Omental fat pad (tissue), 4 donors: ENCODE results near the gene CFAP52. TPM values are rescaled to one million over a fixed set of nuclear protein-coding genes. Genes with fewer than 3 reads are reported as not detected.
"Not testable (repeated sequence)": the region's sequence is repeated elsewhere in the genome, so short reads cannot be mapped to it uniquely, and the experiment has no call there.

Source experiments
- ATAC-seq: fragments of 150-250 bp; one replicate; pipeline ENCODE4 v1.9.1; 2016; ENCODE audit warnings: mild to moderate bottlenecking, moderate library complexity; ENCODE audit not compliant: low FRiP score
- DNase-seq: peaks from one replicate; pipeline ENCODE4 v3.0.0-alpha.2; 2019; ENCODE audit warnings: low spot score
- total RNA-seq, 4 donors: library from RNA; depleted of rRNA; stranded (reverse); fragments of >200 nt; gene quantifications; one replicate each; pipeline ENCODE4 v1.1.0, GENCODE V29; 2016
- TF ChIP-seq, protein P1 (sequence below), 3 donors: fragments of 450-650 bp; IDR thresholded peaks; one replicate each; pipeline ENCODE4 v1.5.1; 2016 to 2017; ENCODE audit warnings: antibody characterized with exemption in 3 of 3, mild to moderate bottlenecking in 3 of 3, moderate library complexity in 2 of 3

Gene CFAP52
- total RNA-seq, 4 donors from 2014 or later: 0.19 TPM; not detected in 3

DNA sequence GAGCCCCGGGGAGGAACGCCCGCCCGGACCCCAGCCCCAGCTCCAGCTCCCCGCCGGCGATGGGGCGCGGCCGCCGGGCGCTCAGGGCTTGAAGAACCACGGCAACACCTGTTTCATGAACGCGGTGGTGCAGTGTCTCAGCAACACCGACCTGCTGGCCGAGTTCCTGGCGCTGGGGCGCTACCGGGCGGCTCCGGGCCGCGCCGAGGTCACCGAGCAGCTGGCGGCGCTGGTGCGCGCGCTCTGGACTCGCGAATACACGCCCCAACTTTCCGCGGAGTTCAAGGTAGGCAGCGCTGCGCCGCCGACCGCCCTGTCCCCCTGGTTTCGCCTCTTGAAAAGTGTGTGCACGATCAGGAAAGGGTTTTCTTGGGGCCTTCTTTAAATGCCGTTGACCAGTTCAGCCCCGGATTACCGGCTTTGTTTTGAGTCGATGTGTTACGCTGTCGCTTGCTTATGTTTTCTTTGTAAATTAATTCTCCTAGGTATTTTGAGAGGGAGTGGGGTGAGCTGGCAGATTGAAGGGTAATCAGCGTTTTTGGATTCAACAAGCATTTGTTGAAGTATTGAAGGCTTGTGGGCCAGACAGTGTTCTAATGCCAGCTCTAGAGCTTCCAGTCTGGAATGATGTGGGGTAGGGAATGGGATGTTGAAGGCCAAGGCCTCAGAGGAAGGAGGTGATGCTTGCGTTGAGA lies 69.6 kb downstream of the CFAP52 start:
- peak; percentile 48 for ATAC-seq
- TF ChIP-seq, protein P1, sequence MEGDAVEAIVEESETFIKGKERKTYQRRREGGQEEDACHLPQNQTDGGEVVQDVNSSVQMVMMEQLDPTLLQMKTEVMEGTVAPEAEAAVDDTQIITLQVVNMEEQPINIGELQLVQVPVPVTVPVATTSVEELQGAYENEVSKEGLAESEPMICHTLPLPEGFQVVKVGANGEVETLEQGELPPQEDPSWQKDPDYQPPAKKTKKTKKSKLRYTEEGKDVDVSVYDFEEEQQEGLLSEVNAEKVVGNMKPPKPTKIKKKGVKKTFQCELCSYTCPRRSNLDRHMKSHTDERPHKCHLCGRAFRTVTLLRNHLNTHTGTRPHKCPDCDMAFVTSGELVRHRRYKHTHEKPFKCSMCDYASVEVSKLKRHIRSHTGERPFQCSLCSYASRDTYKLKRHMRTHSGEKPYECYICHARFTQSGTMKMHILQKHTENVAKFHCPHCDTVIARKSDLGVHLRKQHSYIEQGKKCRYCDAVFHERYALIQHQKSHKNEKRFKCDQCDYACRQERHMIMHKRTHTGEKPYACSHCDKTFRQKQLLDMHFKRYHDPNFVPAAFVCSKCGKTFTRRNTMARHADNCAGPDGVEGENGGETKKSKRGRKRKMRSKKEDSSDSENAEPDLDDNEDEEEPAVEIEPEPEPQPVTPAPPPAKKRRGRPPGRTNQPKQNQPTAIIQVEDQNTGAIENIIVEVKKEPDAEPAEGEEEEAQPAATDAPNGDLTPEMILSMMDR (IDR thresholded peaks at IDR 0.05): no peak
- DNase-seq: no peak

DNA sequence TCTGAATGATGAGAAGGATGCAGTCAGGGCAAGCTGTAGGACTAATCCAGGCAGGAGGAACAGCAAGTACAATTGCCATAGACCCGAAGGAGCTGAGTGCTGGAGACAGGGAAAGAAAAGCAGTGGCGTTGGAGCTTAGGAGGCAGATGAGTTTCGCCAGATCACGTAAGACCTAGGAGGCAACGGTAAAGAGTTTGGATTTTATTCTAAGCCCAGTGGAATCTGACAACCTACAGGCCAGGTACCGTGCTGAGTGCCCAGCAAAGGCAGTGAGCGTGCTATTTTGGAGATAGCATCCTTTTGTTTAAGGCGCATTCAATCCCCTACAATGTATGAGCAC lies 70.1 kb downstream of the CFAP52 start:
- TF ChIP-seq, protein P1 (IDR thresholded peaks at IDR 0.05): no peak
- no peak for DNase-seq
- ATAC-seq: no peak

DNA sequence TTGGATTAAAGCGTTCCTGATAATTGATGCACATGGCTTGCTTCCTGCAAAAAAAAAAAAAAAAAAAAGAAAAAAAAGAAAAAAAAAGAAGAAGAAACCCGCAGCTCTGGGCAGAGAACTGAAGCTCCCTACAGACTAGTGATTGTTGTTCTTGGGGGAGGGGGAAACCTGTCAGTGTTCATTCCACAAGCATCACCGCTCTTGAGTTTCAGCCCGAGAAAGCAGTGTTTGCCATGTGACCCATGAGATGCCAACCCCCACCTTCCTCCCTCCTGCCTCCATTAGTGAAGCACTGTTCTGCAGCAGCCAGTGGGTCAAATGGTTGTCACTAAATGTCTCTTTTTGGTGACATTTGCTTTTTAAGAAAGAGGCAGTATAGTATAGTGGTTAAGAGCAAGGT lies 70.6 kb downstream of the CFAP52 start:
- no peak for ATAC-seq
- no peak for DNase-seq

DNA sequence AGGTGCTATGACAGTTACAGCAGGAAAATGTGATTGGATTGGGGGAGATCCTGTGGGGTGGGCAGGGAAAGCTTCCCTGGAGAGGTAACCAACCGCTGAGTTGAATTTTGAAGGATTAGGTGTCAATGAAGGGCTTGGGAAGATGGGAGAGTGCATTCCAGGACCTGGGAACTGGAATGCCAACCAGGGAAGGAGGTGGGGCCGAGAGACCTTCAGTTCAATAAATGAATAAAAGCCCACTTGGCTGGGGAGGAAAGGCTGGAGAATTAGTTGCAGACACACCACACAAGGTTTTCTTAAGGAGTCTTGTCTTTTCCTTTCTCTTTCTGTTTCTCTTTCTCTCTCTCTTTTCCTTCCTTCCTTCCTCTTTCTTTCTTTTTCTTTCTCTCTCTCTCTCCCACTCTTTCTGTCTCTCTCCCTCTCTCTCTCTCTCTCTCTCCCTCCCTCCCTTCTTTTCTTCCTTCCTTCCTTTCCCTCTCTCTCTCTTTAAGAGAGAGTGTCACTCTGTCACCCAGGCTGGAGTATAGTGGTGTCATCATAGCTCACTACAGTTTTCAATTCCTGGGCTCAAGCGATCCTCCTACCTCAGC lies 72.2 kb downstream of the CFAP52 start:
- TF ChIP-seq, protein P1 (IDR thresholded peaks at IDR 0.05): no peak
- DNase-seq: no peak

More for the DNA sequence above, 70.6 kb downstream of the CFAP52 start:
- TF ChIP-seq, protein P1 (IDR thresholded peaks at IDR 0.05): no peak

DNA sequence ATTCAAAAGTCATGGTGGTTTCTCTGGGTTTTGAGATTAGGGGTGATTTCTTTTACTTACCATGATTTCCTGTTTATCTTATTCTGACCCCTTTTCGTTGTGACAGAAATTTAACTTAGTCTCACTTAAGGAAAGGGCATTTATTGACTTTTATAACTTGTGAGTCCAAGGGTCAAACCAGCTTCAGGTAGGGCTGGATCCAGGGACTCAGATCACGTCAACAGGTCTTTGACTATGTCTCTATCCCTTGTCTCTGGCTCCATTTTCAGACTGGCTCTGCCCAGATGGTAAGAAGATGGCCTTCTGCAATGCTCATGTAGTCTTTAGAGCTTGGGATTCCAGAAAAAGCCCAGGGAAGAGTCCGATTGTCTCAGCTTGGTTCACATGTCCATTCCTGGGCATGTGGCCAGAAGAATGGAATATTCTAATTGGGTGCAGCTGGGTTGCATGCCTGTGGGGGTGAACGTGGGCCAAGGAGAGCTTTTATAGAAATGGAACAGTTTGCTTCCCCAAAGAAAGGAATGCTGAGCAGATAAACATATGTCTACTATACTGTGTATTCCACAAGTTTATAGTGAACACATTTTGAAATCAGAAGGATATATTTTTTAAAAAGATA lies 82.3 kb downstream of the CFAP52 start:
- DNase-seq: no peak
- no peak for ATAC-seq
- TF ChIP-seq, protein P1 (IDR thresholded peaks at IDR 0.05): no peak

More for the DNA sequence above, 72.2 kb downstream of the CFAP52 start:
- no peak for ATAC-seq

DNA sequence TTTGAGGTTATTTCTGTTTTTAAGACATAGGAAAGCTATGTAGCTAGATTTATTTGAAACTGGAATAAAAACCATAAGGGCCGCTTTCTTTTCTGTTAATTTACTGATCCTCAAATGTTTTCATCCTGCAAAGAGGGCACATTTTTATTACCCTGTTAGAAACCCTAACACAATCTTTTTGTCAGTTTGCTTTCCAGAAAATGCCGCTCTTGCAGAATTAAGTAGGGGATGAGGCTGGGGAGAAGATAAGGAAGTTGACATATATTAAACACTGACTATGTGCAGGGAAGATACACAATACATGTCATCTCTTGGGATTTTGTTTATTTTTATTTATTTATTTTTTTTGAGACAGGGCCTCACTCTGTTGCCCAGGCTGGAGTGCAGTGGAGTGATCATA lies 84.6 kb downstream of the CFAP52 start:
- DNase-seq: no peak
- no peak for ATAC-seq
- TF ChIP-seq, protein P1 (IDR thresholded peaks at IDR 0.05): no peak

DNA sequence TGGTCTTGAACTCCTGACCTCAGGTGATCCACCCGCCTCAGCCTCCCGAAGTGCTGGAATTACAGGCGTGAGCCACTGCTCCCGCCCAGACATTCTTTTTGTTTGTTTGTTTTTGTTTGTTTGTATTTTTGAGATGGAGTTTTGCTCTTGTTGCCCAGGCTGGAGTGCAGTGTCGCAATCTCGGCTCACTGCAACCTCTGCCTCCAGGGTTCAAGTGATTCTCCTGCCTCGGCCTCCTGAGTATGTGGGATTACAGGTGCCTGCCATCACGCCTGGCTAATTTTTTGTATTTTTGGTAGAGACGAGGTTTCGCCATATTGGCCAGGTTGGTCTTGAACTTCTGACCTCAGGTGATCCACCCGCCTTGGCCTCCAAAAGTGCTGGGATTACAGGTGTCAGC lies 87.1 kb downstream of the CFAP52 start:
- not testable (repeated sequence) for DNase-seq, ATAC-seq
